VCaP (cell line): Measurements from ENCODE around the gene ALOX12.
"Not testable (repeated sequence)": the region's sequence is repeated elsewhere in the genome, so short reads cannot be mapped to it uniquely, and the experiment has no call there.

Experiments used
- H3K27ac ChIP-seq: fragments of 450-650 bp; 2 replicates; pipeline ENCODE4 v1.5.1; 2017
- TF ChIP-seq, protein P1 (sequence below): fragments of 450-650 bp; conservative IDR thresholded peaks from 2 replicates; pipeline ENCODE4 v1.5.1; 2017; ENCODE audit warnings: mild to moderate bottlenecking, moderate library complexity

The ALOX12 gene

DNA sequence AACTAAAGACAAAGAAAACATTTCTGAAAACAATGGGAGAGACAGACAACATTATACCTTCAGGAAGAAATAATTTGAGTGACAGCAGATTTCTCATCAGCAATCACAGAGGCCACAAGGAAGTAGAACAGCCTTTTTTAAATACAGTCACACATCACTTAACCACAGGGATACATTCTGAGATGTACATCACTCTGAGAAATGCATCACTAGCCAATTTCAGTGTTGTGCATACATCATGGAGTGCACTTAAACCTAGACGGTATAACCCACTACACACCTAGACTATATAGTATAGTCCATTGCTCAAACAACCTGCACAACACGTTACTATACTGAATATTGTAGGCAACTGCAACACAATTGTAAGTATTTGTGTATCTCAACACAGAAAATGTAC is 24.9 kb upstream of the ALOX12 start:
- TF ChIP-seq, protein P1, sequence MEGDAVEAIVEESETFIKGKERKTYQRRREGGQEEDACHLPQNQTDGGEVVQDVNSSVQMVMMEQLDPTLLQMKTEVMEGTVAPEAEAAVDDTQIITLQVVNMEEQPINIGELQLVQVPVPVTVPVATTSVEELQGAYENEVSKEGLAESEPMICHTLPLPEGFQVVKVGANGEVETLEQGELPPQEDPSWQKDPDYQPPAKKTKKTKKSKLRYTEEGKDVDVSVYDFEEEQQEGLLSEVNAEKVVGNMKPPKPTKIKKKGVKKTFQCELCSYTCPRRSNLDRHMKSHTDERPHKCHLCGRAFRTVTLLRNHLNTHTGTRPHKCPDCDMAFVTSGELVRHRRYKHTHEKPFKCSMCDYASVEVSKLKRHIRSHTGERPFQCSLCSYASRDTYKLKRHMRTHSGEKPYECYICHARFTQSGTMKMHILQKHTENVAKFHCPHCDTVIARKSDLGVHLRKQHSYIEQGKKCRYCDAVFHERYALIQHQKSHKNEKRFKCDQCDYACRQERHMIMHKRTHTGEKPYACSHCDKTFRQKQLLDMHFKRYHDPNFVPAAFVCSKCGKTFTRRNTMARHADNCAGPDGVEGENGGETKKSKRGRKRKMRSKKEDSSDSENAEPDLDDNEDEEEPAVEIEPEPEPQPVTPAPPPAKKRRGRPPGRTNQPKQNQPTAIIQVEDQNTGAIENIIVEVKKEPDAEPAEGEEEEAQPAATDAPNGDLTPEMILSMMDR, result no peak
- no peak overlapping the region for H3K27ac ChIP-seq

GRCh38 chr17:6979440-6979839 is 16.4 kb upstream of the ALOX12 start:
- not testable (repeated sequence) for H3K27ac ChIP-seq

GRCh38 chr17:6981426-6981825 is 14.4 kb upstream of the ALOX12 start:
- TF ChIP-seq, protein P1, result no peak
- no peak overlapping the region for H3K27ac ChIP-seq

DNA sequence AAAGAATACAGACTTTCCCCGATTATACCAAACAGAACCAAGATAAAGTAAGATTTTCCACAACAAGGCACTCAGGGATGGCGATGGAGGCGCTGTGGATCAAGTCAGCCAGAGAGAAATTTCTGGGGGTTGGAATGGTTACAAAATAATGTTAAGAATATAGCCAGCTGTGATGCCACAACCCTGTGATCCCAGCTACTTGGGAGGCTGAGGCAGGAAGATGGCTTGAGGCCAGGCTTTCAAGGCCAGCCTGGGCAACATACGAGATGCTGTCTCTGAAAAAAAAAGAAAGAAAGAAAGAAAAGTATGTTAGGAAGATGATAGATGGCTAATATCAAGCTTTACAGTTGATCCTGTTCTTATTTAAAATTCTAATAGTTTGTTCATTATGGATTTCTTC is 10.6 kb upstream of the ALOX12 start:
- TF ChIP-seq, protein P1, result no peak
- no peak overlapping the region for H3K27ac ChIP-seq

- TF ChIP-seq, protein P1, result no peak
- H3K27ac ChIP-seq, result no peak overlapping the region
Measured at GRCh38 chr17:6986676-6987075, 9.2 kb upstream of the ALOX12 start.

DNA sequence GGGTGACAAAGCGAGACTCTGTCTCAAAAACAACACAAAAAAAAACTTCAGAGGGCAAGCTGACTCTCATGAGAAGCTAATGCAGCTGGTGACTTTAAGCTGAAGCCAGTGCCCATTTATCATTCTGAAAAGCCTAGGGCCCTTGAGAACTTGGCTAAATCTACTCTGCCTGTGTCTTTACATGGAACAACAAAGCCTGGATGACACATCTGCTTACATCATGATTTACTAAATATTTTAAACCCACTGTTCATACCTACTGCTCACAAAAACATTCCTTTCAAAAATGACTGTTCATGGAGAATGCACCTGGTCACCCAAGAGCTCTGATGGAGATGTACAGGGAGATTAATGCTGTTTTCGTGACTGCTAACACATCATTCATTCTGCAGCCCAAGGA is 6.1 kb upstream of the ALOX12 start:
- no peak overlapping the region for H3K27ac ChIP-seq
- TF ChIP-seq, protein P1, result no peak

DNA sequence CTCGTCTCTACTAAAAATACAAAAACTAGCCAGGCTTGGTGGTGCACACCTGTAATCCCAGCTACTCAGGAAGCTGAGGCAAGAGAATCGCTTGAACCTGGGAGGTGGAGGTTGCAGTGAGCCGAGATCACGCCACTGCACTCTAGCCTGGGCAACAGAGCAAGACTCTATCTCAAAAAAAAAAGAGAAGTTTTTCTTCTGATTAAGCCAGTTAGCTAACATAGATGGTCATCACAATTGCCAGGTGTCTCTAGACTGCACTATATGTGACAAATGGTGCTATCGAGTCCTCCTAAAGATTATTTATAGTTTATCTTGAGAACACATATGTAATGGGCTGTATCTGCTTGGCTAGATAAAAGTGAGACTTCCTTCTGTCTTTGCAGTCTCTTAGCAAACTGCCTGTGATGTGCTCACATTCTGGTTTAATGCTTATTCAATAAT is 2.2 kb upstream of the ALOX12 start:
- not testable (repeated sequence) for H3K27ac ChIP-seq

GRCh38 chr17:6994118-6994598 is 1.7 kb upstream of the ALOX12 start:
- no peak overlapping the region for H3K27ac ChIP-seq
- TF ChIP-seq, protein P1, result no peak

DNA sequence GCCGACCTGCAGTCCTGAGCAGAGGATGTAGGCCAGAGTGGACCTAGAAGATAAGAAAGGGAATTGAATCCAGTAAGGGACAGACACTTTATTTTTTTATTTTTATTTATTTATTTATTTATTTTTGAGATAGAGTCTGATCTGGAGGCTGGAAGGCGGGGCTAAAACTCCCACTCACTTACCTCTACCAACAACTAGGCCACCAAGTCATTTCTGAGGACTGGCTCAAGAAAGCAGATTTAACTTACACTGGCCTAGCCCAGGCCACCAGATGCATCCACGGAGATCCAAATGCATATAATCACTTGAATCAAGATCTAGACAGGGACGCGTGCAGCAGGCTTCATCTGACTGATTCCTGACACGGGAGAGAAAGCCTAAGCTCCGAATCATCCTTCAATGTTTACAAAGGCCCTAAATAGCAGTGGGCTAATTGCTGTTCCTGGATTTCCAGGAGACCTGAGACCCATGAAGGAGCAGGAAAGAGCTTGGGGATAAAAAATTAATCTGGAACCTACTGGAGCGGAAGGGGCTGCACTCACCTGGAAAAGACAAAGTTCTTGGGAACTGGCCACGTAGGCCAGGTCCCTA is 1.1 kb upstream of the ALOX12 start:
- H3K27ac ChIP-seq, result no peak overlapping the region
- TF ChIP-seq, protein P1, result no peak
